ENCODE measurements around the gene TOP2A. TPM values are rescaled to one million over a fixed set of nuclear protein-coding genes. Genes with fewer than 3 reads are reported as not detected.
"Not testable (repeated sequence)": the region's sequence is repeated elsewhere in the genome, so short reads cannot be mapped to it uniquely, and the experiment has no call there.

The TOP2A gene
- polyA plus RNA-seq, 1 donor from 2014 or later = 7.8 TPM

GRCh38 chr17:40373324-40373723 lies 44.4 kb downstream of the TOP2A start:
- Histone ChIP-seq H3K9ac (ENCODE audit: low read length) (no peak overlapping the region), H3F3A (ENCODE audit: insufficient read depth, low read length, poor library complexity, severe bottlenecking) (no peaks in the 10 kb centered on the region), H3K36me3 (ENCODE audit: insufficient read depth, low read length) (no peaks in the 10 kb centered on the region), H3K4me2 (ENCODE audit: low read length) (no peak overlapping the region), H2AFZ (ENCODE audit: low read depth, low read length) (no peak overlapping the region), H3K4me3 (ENCODE audit: low read length) (no peak overlapping the region), H3K27ac (ENCODE audit: low read length) (no peak overlapping the region), H4K20me1 (ENCODE audit: insufficient read depth) (no peaks in the 10 kb centered on the region), H3K27me3 (ENCODE audit: insufficient read depth, low read depth, low read length) (no peaks in the 10 kb centered on the region), H3K9me3 (ENCODE audit: low read length) (no peaks in the 10 kb centered on the region), H3K79me2 (replicated peaks; ENCODE audit: insufficient read depth, low read length) (no peaks in the 10 kb centered on the region), H3K9me2 (ENCODE audit: insufficient read depth, low read length) (no peaks in the 10 kb centered on the region)
- TF ChIP-seq EZH2 (IDR thresholded peaks at IDR 0.05; ENCODE audit: borderline replicate concordance, insufficient read depth, low read length, poor library complexity, severe bottlenecking) = no peak
- no peak for TF ChIP-seq SMC3 (conservative IDR thresholded peaks at IDR 0.05; ENCODE audit: poor library complexity)
- no peak for TF ChIP-seq TAF1 (IDR thresholded peaks at IDR 0.05; ENCODE audit: low read depth)
- no peak for TF ChIP-seq POLR2AphosphoS5 (IDR thresholded peaks at IDR 0.05)
- no peak for TF ChIP-seq MXI1 (conservative IDR thresholded peaks at IDR 0.05; ENCODE audit: poor library complexity, severe bottlenecking)
- TF ChIP-seq REST (IDR thresholded peaks at IDR 0.05; ENCODE audit: borderline replicate concordance) = no peak
- no peak for TF ChIP-seq EP300 (conservative IDR thresholded peaks at IDR 0.05; ENCODE audit: poor library complexity, severe bottlenecking)
- no peak for TF ChIP-seq CTCF (IDR thresholded peaks at IDR 0.05; ENCODE audit: poor library complexity, severe bottlenecking)
- TF ChIP-seq RAD21 (conservative IDR thresholded peaks at IDR 0.05) = no peak

GRCh38 chr17:40372644-40373043 lies 45.1 kb downstream of the TOP2A start:
- H3K79me2 ChIP-seq (replicated peaks; ENCODE audit: insufficient read depth, low read length); H3K9me3 ChIP-seq (ENCODE audit: low read length); H3F3A ChIP-seq (ENCODE audit: insufficient read depth, low read length, poor library complexity, severe bottlenecking); H3K4me3 ChIP-seq (ENCODE audit: low read length); H3K27ac ChIP-seq (ENCODE audit: low read length); H3K9me2 ChIP-seq (ENCODE audit: insufficient read depth, low read length); H3K36me3 ChIP-seq (ENCODE audit: insufficient read depth, low read length); H4K20me1 ChIP-seq (ENCODE audit: insufficient read depth); H3K9ac ChIP-seq (ENCODE audit: low read length); H3K4me2 ChIP-seq (ENCODE audit: low read length); H3K27me3 ChIP-seq (ENCODE audit: insufficient read depth, low read depth, low read length); H2AFZ ChIP-seq (ENCODE audit: low read depth, low read length): not testable (repeated sequence)

GRCh38 chr17:40372031-40372430 lies 45.7 kb downstream of the TOP2A start:
- H3K27ac ChIP-seq (ENCODE audit: low read length) = no peak overlapping the region
- TF ChIP-seq MXI1 (conservative IDR thresholded peaks at IDR 0.05; ENCODE audit: poor library complexity, severe bottlenecking) (no peak), EP300 (conservative IDR thresholded peaks at IDR 0.05; ENCODE audit: poor library complexity, severe bottlenecking) (no peak), EZH2 (IDR thresholded peaks at IDR 0.05; ENCODE audit: borderline replicate concordance, insufficient read depth, low read length, poor library complexity, severe bottlenecking) (no peak), REST (IDR thresholded peaks at IDR 0.05; ENCODE audit: borderline replicate concordance) (no peak), CTCF (IDR thresholded peaks at IDR 0.05; ENCODE audit: poor library complexity, severe bottlenecking) (no peak), POLR2AphosphoS5 (IDR thresholded peaks at IDR 0.05) (no peak), RAD21 (conservative IDR thresholded peaks at IDR 0.05) (no peak), TAF1 (IDR thresholded peaks at IDR 0.05; ENCODE audit: low read depth) (no peak), SMC3 (conservative IDR thresholded peaks at IDR 0.05; ENCODE audit: poor library complexity) (no peak)
- no peak overlapping the region for H3K9ac ChIP-seq (ENCODE audit: low read length)
- no peak overlapping the region for H3K4me3 ChIP-seq (ENCODE audit: low read length)
- no peaks in the 10 kb centered on the region for H3K9me2 ChIP-seq (ENCODE audit: insufficient read depth, low read length)
- H3K79me2 ChIP-seq (replicated peaks; ENCODE audit: insufficient read depth, low read length) = no peaks in the 10 kb centered on the region
- H3K9me3 ChIP-seq (ENCODE audit: low read length) = no peaks in the 10 kb centered on the region
- no peaks in the 10 kb centered on the region for H3K36me3 ChIP-seq (ENCODE audit: insufficient read depth, low read length)
- H3F3A ChIP-seq (ENCODE audit: insufficient read depth, low read length, poor library complexity, severe bottlenecking) = no peaks in the 10 kb centered on the region
- H4K20me1 ChIP-seq (ENCODE audit: insufficient read depth) = no peaks in the 10 kb centered on the region
- H2AFZ ChIP-seq (ENCODE audit: low read depth, low read length) = no peak overlapping the region
- H3K4me2 ChIP-seq (ENCODE audit: low read length) = no peak overlapping the region
- no peaks in the 10 kb centered on the region for H3K27me3 ChIP-seq (ENCODE audit: insufficient read depth, low read depth, low read length)

Measured in neural cell (in vitro differentiated cells).